ENCODE measurements around the gene DUSP9. TPM values are rescaled to one million over a fixed set of nuclear protein-coding genes. Genes with fewer than 3 reads are reported as not detected.

Gene DUSP9
- polyA plus RNA-seq, 1 donor from 2014 or later: 0.94 TPM

DNA sequence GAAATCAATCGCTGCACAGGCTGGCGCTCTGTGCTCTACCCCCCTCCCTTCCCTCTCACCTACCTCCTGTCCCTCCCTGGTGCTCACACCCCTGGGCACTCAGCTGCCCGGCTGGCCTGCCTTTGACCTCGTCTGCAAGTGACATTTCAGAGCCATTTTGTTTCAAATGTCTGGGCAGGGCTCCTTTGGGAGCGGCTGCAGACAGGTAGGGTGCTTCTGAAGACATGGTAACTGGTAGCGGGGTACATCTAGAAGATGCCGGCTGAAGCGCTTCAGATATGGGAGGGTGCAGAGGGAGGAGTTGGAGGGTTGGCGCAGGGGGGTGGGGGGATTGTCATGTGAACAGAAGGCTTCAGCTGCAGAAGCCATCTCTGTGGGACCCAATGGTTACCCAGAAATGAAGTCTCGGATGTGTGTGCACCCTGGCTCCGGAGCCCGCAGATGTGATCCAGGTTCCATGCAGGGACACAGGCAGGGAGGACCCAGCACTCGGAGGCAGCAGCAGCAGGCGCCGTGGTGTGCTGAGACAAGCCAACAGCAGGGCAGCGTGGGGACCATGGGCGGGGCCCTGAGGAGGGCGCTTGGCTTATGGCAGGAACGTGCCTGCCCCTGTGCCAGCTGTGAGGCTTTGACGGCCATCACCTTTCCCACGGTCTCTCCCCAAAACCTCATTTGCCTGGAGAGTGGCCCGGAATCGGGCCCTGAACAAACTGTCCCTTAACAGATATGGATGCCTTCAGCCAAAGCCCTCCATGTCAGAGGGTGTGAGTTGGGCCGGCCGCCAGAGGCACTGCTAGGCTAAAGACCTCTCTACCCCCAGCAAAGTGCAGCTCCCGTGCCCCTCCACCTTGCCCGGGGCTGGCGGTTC lies 7.6 kb upstream of the DUSP9 start:
- no peak overlapping the region for H3K27ac ChIP-seq (ENCODE audit: low read length)
- H3K79me2 ChIP-seq (replicated peaks; ENCODE audit: insufficient read depth, low read length): no peaks in the 10 kb centered on the region
- H3F3A ChIP-seq (ENCODE audit: insufficient read depth, low read length, poor library complexity, severe bottlenecking): no peaks in the 10 kb centered on the region
- no peak overlapping the region for H3K4me3 ChIP-seq (ENCODE audit: low read length)
- TF ChIP-seq, protein P1, sequence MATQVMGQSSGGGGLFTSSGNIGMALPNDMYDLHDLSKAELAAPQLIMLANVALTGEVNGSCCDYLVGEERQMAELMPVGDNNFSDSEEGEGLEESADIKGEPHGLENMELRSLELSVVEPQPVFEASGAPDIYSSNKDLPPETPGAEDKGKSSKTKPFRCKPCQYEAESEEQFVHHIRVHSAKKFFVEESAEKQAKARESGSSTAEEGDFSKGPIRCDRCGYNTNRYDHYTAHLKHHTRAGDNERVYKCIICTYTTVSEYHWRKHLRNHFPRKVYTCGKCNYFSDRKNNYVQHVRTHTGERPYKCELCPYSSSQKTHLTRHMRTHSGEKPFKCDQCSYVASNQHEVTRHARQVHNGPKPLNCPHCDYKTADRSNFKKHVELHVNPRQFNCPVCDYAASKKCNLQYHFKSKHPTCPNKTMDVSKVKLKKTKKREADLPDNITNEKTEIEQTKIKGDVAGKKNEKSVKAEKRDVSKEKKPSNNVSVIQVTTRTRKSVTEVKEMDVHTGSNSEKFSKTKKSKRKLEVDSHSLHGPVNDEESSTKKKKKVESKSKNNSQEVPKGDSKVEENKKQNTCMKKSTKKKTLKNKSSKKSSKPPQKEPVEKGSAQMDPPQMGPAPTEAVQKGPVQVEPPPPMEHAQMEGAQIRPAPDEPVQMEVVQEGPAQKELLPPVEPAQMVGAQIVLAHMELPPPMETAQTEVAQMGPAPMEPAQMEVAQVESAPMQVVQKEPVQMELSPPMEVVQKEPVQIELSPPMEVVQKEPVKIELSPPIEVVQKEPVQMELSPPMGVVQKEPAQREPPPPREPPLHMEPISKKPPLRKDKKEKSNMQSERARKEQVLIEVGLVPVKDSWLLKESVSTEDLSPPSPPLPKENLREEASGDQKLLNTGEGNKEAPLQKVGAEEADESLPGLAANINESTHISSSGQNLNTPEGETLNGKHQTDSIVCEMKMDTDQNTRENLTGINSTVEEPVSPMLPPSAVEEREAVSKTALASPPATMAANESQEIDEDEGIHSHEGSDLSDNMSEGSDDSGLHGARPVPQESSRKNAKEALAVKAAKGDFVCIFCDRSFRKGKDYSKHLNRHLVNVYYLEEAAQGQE (IDR thresholded peaks at IDR 0.05; ENCODE audit: borderline replicate concordance): no peak
- TF ChIP-seq EZH2 (IDR thresholded peaks at IDR 0.05; ENCODE audit: borderline replicate concordance, insufficient read depth, low read length, poor library complexity, severe bottlenecking): no peak
- TF ChIP-seq POLR2AphosphoS5 (IDR thresholded peaks at IDR 0.05): no peak
- TF ChIP-seq, protein P2, sequence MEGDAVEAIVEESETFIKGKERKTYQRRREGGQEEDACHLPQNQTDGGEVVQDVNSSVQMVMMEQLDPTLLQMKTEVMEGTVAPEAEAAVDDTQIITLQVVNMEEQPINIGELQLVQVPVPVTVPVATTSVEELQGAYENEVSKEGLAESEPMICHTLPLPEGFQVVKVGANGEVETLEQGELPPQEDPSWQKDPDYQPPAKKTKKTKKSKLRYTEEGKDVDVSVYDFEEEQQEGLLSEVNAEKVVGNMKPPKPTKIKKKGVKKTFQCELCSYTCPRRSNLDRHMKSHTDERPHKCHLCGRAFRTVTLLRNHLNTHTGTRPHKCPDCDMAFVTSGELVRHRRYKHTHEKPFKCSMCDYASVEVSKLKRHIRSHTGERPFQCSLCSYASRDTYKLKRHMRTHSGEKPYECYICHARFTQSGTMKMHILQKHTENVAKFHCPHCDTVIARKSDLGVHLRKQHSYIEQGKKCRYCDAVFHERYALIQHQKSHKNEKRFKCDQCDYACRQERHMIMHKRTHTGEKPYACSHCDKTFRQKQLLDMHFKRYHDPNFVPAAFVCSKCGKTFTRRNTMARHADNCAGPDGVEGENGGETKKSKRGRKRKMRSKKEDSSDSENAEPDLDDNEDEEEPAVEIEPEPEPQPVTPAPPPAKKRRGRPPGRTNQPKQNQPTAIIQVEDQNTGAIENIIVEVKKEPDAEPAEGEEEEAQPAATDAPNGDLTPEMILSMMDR (IDR thresholded peaks at IDR 0.05; ENCODE audit: poor library complexity, severe bottlenecking): no peak
- no peak for TF ChIP-seq EP300 (conservative IDR thresholded peaks at IDR 0.05; ENCODE audit: poor library complexity, severe bottlenecking)
- TF ChIP-seq RAD21 (conservative IDR thresholded peaks at IDR 0.05): no peak
- TF ChIP-seq MXI1 (conservative IDR thresholded peaks at IDR 0.05; ENCODE audit: poor library complexity, severe bottlenecking): no peak
- TF ChIP-seq SMC3 (conservative IDR thresholded peaks at IDR 0.05; ENCODE audit: poor library complexity): no peak
- no peak for TF ChIP-seq TAF1 (IDR thresholded peaks at IDR 0.05; ENCODE audit: low read depth)
- no peaks in the 10 kb centered on the region for H3K9me3 ChIP-seq (ENCODE audit: low read length)
- H3K4me2 ChIP-seq (ENCODE audit: low read length): no peak overlapping the region
- H3K36me3 ChIP-seq (ENCODE audit: insufficient read depth, low read length): no peaks in the 10 kb centered on the region
- peaks cover 17% of the 10 kb centered on the region for H3K27me3 ChIP-seq (ENCODE audit: insufficient read depth, low read depth, low read length)
- no peaks in the 10 kb centered on the region for H4K20me1 ChIP-seq (ENCODE audit: insufficient read depth)
- no peak overlapping the region for H2AFZ ChIP-seq (ENCODE audit: low read depth, low read length)
- no peak overlapping the region for H3K9ac ChIP-seq (ENCODE audit: low read length)
- no peaks in the 10 kb centered on the region for H3K9me2 ChIP-seq (ENCODE audit: insufficient read depth, low read length)

DNA sequence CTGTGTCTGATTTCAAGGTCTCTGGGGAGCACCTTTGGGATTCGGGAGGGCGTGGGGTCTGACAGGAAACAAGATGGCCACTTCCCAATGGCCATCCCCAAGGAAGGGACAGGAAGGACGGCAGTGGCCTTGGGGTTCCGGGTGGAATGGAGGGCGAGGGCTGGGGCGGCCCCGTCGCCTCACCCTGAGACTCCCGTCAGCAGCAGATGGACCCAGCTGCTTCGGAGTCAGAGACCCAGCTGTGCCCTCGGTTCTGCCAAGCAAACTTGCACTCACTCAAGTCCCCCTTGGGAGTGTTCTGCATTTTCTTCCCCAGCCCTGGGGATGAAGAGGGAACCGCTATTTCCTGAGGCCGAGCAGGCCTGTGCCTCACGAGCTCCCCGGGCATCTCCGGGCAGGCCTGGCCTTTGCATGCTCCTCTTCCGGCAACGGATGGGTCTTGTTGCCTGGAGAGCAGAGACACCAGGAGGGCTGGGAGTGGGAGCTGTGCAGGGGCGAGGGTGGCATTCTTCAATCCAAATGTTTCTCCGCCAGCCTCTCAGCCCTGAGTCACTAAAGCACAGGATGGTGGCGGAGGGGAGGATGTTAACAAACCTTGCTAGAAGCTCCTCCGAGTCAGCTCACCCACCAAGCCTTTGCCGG lies 6.8 kb upstream of the DUSP9 start:
- Histone ChIP-seq H3F3A (ENCODE audit: insufficient read depth, low read length, poor library complexity, severe bottlenecking) (no peaks in the 10 kb centered on the region), H3K4me2 (ENCODE audit: low read length) (no peak overlapping the region), H3K27ac (ENCODE audit: low read length) (no peak overlapping the region), H4K20me1 (ENCODE audit: insufficient read depth) (no peaks in the 10 kb centered on the region), H2AFZ (ENCODE audit: low read depth, low read length) (no peak overlapping the region), H3K27me3 (ENCODE audit: insufficient read depth, low read depth, low read length) (peaks cover 25% of the 10 kb centered on the region), H3K9ac (ENCODE audit: low read length) (no peak overlapping the region), H3K9me2 (ENCODE audit: insufficient read depth, low read length) (no peaks in the 10 kb centered on the region), H3K4me3 (ENCODE audit: low read length) (no peak overlapping the region), H3K9me3 (ENCODE audit: low read length) (no peaks in the 10 kb centered on the region), H3K79me2 (replicated peaks; ENCODE audit: insufficient read depth, low read length) (no peaks in the 10 kb centered on the region), H3K36me3 (ENCODE audit: insufficient read depth, low read length) (no peaks in the 10 kb centered on the region)
- no peak for TF ChIP-seq EZH2 (IDR thresholded peaks at IDR 0.05; ENCODE audit: borderline replicate concordance, insufficient read depth, low read length, poor library complexity, severe bottlenecking)
- TF ChIP-seq MXI1 (conservative IDR thresholded peaks at IDR 0.05; ENCODE audit: poor library complexity, severe bottlenecking): no peak
- no peak for TF ChIP-seq SMC3 (conservative IDR thresholded peaks at IDR 0.05; ENCODE audit: poor library complexity)
- no peak for TF ChIP-seq EP300 (conservative IDR thresholded peaks at IDR 0.05; ENCODE audit: poor library complexity, severe bottlenecking)
- no peak for TF ChIP-seq TAF1 (IDR thresholded peaks at IDR 0.05; ENCODE audit: low read depth)
- TF ChIP-seq, protein P2 (IDR thresholded peaks at IDR 0.05; ENCODE audit: poor library complexity, severe bottlenecking): no peak
- no peak for TF ChIP-seq RAD21 (conservative IDR thresholded peaks at IDR 0.05)
- no peak for TF ChIP-seq POLR2AphosphoS5 (IDR thresholded peaks at IDR 0.05)
- TF ChIP-seq, protein P1 (IDR thresholded peaks at IDR 0.05; ENCODE audit: borderline replicate concordance): no peak

Data from neural cell (in vitro differentiated cells).